HG03039 (cell line): Measurements from ENCODE around the gene TTLL11.

ENCODE experiments used
- ATAC-seq: cut with Tn5 transposase; IDR thresholded peaks from one replicate; pipeline ENCODE4 v1.9.1; 2021; ENCODE audit warnings: mild to moderate bottlenecking, moderate library complexity; ENCODE audit not compliant: unreplicated experiment

Gene TTLL11

GRCh38 chr9:121944711-121945191 lies 148.4 kb downstream of the TTLL11 start:
- ATAC-seq: no peak

GRCh38 chr9:121943463-121943862 lies 149.6 kb downstream of the TTLL11 start:
- ATAC-seq: no peak

DNA sequence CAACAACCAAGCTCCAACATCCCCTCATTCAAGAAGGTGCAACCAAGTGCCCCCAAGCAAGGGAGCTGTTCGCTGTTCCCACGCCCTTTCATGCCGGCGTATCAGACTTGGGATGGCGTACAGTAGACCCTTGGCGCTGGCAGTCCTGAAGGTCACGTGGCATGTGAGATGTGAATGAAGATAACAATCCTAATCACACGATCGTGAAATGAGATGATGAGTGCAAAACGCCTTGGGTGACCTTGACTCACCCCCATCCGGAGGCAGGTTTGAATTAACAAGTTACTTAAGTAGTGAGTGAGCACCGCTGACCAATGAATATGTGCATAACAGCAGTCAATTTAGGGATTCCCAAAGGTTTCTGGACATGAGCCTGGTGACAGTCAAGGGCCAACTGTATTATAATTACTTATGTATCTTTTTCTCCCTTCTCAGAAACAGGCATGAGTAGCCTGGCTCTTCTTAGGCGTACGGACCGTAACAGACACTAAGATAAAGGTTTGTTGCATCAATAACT lies 150.2 kb downstream of the TTLL11 start:
- ATAC-seq: no peak

GRCh38 chr9:121942313-121942712 lies 150.8 kb downstream of the TTLL11 start:
- no peak for ATAC-seq

GRCh38 chr9:121939643-121940042 lies 153.5 kb downstream of the TTLL11 start:
- no peak for ATAC-seq

GRCh38 chr9:121938621-121939020 lies 154.5 kb downstream of the TTLL11 start:
- ATAC-seq: no peak

- no peak for ATAC-seq
These were observed 155.9 kb downstream of the TTLL11 start for GRCh38 chr9:121937240-121937639.

- ATAC-seq: no peak
These were observed 157.4 kb downstream of the TTLL11 start for GRCh38 chr9:121935739-121936138.

GRCh38 chr9:121930956-121931355 lies 162.2 kb downstream of the TTLL11 start:
- ATAC-seq: no peak

DNA sequence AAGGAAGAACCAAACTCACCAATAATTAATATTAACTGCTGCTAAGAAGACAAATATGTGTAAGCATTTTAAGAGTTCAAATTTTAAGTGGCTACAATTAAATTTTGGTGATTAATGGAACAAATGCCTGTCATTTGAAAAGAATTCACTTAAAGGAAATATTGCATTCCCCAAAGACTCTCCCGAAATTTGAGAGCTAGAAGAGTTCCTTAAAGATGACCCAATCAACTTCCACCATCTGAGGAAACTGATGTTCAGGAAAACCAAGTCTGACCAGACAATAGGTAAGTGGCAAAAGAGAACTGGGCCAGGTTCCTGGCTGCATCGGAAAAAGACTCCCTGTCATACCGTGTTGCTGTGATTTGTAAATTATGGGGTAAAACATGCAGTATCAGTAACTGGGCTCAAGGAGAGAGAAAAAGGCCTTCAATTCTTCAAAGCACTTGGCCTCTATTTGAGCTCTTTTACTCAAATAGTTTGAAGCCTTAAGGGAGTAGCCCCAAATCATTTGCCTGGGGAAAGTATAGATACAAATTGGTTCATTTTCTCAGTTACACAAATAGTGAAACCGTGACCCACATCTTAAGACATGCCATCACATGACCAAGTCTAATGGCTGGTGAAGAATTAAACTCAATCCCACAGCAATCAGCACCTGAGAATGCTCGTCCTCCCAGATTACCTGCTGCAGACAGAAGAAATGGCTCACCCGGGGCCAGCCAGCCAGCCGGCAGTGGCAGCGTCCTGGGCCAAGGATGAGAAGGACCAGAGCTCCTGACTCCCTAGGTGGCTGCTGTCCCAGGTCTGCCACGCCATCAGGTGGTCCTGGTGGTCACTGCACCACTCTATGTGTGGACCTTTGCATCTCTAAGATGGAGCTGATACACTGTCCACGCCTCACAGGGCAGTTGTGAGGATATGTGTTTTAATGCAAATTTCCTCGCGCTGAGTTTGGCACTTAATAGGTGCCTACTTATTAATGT lies 162.9 kb downstream of the TTLL11 start:
- no peak for ATAC-seq

- ATAC-seq: no peak
These were observed 165.5 kb downstream of the TTLL11 start for GRCh38 chr9:121927636-121928035.

DNA sequence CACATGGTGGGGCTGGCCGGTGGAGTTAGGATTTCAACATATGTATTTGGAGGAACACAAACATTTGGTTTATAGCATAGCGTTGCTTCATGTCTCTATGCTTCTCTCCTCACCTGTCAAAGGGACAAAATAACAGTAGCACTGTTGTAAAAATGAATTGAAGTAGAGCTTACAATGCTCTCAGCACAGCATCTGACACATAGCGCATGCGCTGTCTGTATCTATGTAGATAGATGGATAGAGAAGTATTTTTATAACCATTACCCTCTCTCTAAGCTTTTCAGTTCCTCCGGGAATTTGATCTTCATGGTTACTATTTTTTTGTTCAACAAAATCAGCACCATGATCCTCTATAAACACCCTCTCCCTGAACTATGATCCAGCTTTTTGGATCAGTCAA lies 166.0 kb downstream of the TTLL11 start:
- ATAC-seq: no peak

- ATAC-seq: no peak
These were observed 166.7 kb downstream of the TTLL11 start for GRCh38 chr9:121926351-121926801.

GRCh38 chr9:121925935-121926334 lies 167.2 kb downstream of the TTLL11 start:
- ATAC-seq: no peak

DNA sequence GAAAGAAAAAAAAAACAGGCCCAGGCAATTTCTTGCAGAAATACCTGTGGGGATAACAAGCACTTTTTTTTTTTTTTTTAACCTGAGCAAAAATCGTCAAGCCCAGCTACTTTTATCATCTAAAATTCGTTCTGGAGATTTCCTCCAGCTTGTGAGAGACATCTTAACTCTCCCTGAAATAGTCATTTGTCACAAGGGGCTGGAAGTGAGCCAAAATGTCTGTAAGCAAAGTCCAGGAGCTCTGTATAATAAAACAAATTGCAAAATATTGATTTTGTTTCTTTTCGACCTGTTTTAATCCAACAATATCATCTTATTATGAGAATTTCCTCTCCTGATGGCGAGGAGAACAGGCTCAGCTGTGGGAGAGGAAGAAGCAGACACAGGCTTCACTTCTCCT lies 168.4 kb downstream of the TTLL11 start:
- no peak for ATAC-seq

- ATAC-seq: no peak
These were observed 171.7 kb downstream of the TTLL11 start for GRCh38 chr9:121921444-121921843.

- ATAC-seq: no peak
These were observed 175.5 kb downstream of the TTLL11 start for GRCh38 chr9:121917375-121918335.

- ATAC-seq: no peak
These were observed 177.8 kb downstream of the TTLL11 start for GRCh38 chr9:121915304-121915625.

GRCh38 chr9:121914604-121915303 lies 178.4 kb downstream of the TTLL11 start:
- ATAC-seq: no peak

- ATAC-seq: no peak
These were observed 179.0 kb downstream of the TTLL11 start for GRCh38 chr9:121914017-121914595.
